ENCODE data around the gene DUSP8.

DUSP8 gene

GRCh38 chr11:1561955-1562354, 10.1 kb downstream of the DUSP8 start:
- Histone ChIP-seq H2AFZ (ENCODE audit: low read length) (no peak overlapping the region), H3K9me3 (ENCODE audit: low read length) (no peaks in the 10 kb centered on the region), H4K20me1 (ENCODE audit: insufficient read depth, low read length) (no peaks in the 10 kb centered on the region), H3F3A (ENCODE audit: insufficient read depth, low read length) (no peaks in the 10 kb centered on the region), H3K4me1 (ENCODE audit: insufficient read depth, low read length, severe bottlenecking) (no peaks in the 10 kb centered on the region), H3K9me2 (ENCODE audit: low read depth, low read length) (no peaks in the 10 kb centered on the region), H3K4me3 (ENCODE audit: low read depth, low read length, poor library complexity, severe bottlenecking) (no peak overlapping the region), H3K9ac (ENCODE audit: low read length) (no peak overlapping the region), H3K27ac (ENCODE audit: low read depth, low read length, poor library complexity, severe bottlenecking) (no peak overlapping the region), H3K27me3 (ENCODE audit: insufficient read depth, low read length) (peaks cover 17% of the 10 kb centered on the region; the same call in 1 of the 2 replicates), H3K79me2 (ENCODE audit: insufficient read depth, low read length) (no peaks in the 10 kb centered on the region), H3K36me3 (ENCODE audit: insufficient read depth, low read length) (no peaks in the 10 kb centered on the region), H3K4me2 (ENCODE audit: low read length) (no peak overlapping the region)
- no peak for TF ChIP-seq CTCF (IDR thresholded peaks at IDR 0.05; ENCODE audit: low read length)
- no peak for TF ChIP-seq EZH2 (IDR thresholded peaks at IDR 0.05; ENCODE audit: borderline replicate concordance, low read length)

- Histone ChIP-seq H3K36me3 (ENCODE audit: insufficient read depth, low read length) (no peaks in the 10 kb centered on the region), H2AFZ (ENCODE audit: low read length) (no peak overlapping the region), H3K27me3 (ENCODE audit: insufficient read depth, low read length) (peaks cover 11% of the 10 kb centered on the region; the same call in 1 of the 2 replicates), H3K79me2 (ENCODE audit: insufficient read depth, low read length) (no peaks in the 10 kb centered on the region), H4K20me1 (ENCODE audit: insufficient read depth, low read length) (no peaks in the 10 kb centered on the region), H3K27ac (ENCODE audit: low read depth, low read length, poor library complexity, severe bottlenecking) (no peak overlapping the region), H3K4me3 (ENCODE audit: low read depth, low read length, poor library complexity, severe bottlenecking) (no peak overlapping the region), H3K4me2 (ENCODE audit: low read length) (no peak overlapping the region), H3K9ac (ENCODE audit: low read length) (no peak overlapping the region), H3K9me3 (ENCODE audit: low read length) (no peaks in the 10 kb centered on the region), H3K9me2 (ENCODE audit: low read depth, low read length) (no peaks in the 10 kb centered on the region), H3F3A (ENCODE audit: insufficient read depth, low read length) (no peaks in the 10 kb centered on the region), H3K4me1 (ENCODE audit: insufficient read depth, low read length, severe bottlenecking) (no peaks in the 10 kb centered on the region)
- TF ChIP-seq CTCF (IDR thresholded peaks at IDR 0.05; ENCODE audit: low read length) (no peak), EZH2 (IDR thresholded peaks at IDR 0.05; ENCODE audit: borderline replicate concordance, low read length) (no peak)
These were observed 10.8 kb downstream of the DUSP8 start for GRCh38 chr11:1561266-1561665.

- H3K4me2 ChIP-seq (ENCODE audit: low read length), result no peak overlapping the region
- no peaks in the 10 kb centered on the region for H3K9me3 ChIP-seq (ENCODE audit: low read length)
- no peaks in the 10 kb centered on the region for H3K9me2 ChIP-seq (ENCODE audit: low read depth, low read length)
- no peaks in the 10 kb centered on the region for H3K36me3 ChIP-seq (ENCODE audit: insufficient read depth, low read length)
- no peak for TF ChIP-seq CTCF (IDR thresholded peaks at IDR 0.05; ENCODE audit: low read length)
- no peak for TF ChIP-seq EZH2 (IDR thresholded peaks at IDR 0.05; ENCODE audit: borderline replicate concordance, low read length)
- no peaks in the 10 kb centered on the region for H3K79me2 ChIP-seq (ENCODE audit: insufficient read depth, low read length)
- H3K27ac ChIP-seq (ENCODE audit: low read depth, low read length, poor library complexity, severe bottlenecking), result no peak overlapping the region
- no peak overlapping the region for H3K9ac ChIP-seq (ENCODE audit: low read length)
- H3K4me1 ChIP-seq (ENCODE audit: insufficient read depth, low read length, severe bottlenecking), result no peaks in the 10 kb centered on the region
- no peaks in the 10 kb centered on the region for H4K20me1 ChIP-seq (ENCODE audit: insufficient read depth, low read length)
- no peak overlapping the region for H3K4me3 ChIP-seq (ENCODE audit: low read depth, low read length, poor library complexity, severe bottlenecking)
- no peaks in the 10 kb centered on the region for H3F3A ChIP-seq (ENCODE audit: insufficient read depth, low read length)
- 0 out of 2 replicates have a peak, but pooled peaks cover 9% of the 10 kb centered on the region for H3K27me3 ChIP-seq (ENCODE audit: insufficient read depth, low read length)
- H2AFZ ChIP-seq (ENCODE audit: low read length), result no peak overlapping the region
These were observed 11.3 kb downstream of the DUSP8 start for GRCh38 chr11:1560649-1561251.

Data from OCI-LY1 (cell line).